ENCODE results near the gene CCDC116. TPM values are rescaled to one million over a fixed set of nuclear protein-coding genes. Genes with fewer than 3 reads are reported as not detected.

Gene CCDC116
- 0.28 TPM for polyA plus RNA-seq
- long read RNA-seq, donor 1, result 0 reads
- long read RNA-seq, donor 2, result 0 reads
- long read RNA-seq, donor 3, result 0 reads
- long read RNA-seq, donor 4, result 0 reads
- long read RNA-seq, donor 5, result 0 reads
- long read RNA-seq, donor 6, result 0 reads
- long read RNA-seq, donor 7, result 0 reads
- long read RNA-seq, donor 8, result 0 reads
- long read RNA-seq, donor 9, result 0 reads
- long read RNA-seq, donor 10, result 0 reads
- long read RNA-seq, donor 11, result 0 reads

- Histone ChIP-seq H3K4me3 (ENCODE audit: low read length) (no peak within 1 kb of the TSS), H3K27ac (ENCODE audit: low read length) (no peak within 1 kb of the TSS), H3K27me3 (ENCODE audit: control insufficient read depth, insufficient read depth, low read length) (no peaks in the 10 kb centered on the region), H3K4me1 (ENCODE audit: control insufficient read depth, insufficient read depth, low read length) (peaks cover 8% of the 10 kb centered on the region), H3K9me3 (ENCODE audit: control insufficient read depth, low read depth, low read length) (peaks cover 9% of the 10 kb centered on the region), H3K36me3 (ENCODE audit: control insufficient read depth, insufficient read depth, low read length) (peaks cover 10% of the 10 kb centered on the region)
- no CpG with 5 or more reads among the region's 27 CpGs for WGBS (ENCODE audit: insufficient coverage, low lambda C conversion rate)
- no peak for DNase-seq
Observed at GRCh38 chr22:21632237-21632895, at the start of gene CCDC116. Gene CCDC116 (plus strand): TSS chr22:21632760. CDS start chr22:21633182, 422 bp downstream.

GRCh38 chr22:21582801-21583740 lies 49.5 kb upstream of the CCDC116 start:
- WGBS (ENCODE audit: insufficient coverage, low lambda C conversion rate), result 71% methylated on average over 1 of the region's 10 CpGs
- H3K36me3 ChIP-seq (ENCODE audit: control insufficient read depth, insufficient read depth, low read length), result peaks cover 15% of the 10 kb centered on the region
- H3K27ac ChIP-seq (ENCODE audit: low read length), result no peak overlapping the region
- no peaks in the 10 kb centered on the region for H3K27me3 ChIP-seq (ENCODE audit: control insufficient read depth, insufficient read depth, low read length)
- peaks cover 16% of the 10 kb centered on the region for H3K4me1 ChIP-seq (ENCODE audit: control insufficient read depth, insufficient read depth, low read length)
- no peak overlapping the region for H3K4me3 ChIP-seq (ENCODE audit: low read length)
- no peaks in the 10 kb centered on the region for H3K9me3 ChIP-seq (ENCODE audit: control insufficient read depth, low read depth, low read length)
- DNase-seq, result no peak

GRCh38 chr22:21585389-21585788 lies 47.2 kb upstream of the CCDC116 start:
- no peak for DNase-seq
- Histone ChIP-seq H3K27ac (ENCODE audit: low read length) (no peak overlapping the region), H3K4me1 (ENCODE audit: control insufficient read depth, insufficient read depth, low read length) (no peaks in the 10 kb centered on the region), H3K27me3 (ENCODE audit: control insufficient read depth, insufficient read depth, low read length) (no peaks in the 10 kb centered on the region), H3K4me3 (ENCODE audit: low read length) (no peak overlapping the region), H3K36me3 (ENCODE audit: control insufficient read depth, insufficient read depth, low read length) (peaks cover 19% of the 10 kb centered on the region), H3K9me3 (ENCODE audit: control insufficient read depth, low read depth, low read length) (no peaks in the 10 kb centered on the region)
- WGBS (ENCODE audit: insufficient coverage, low lambda C conversion rate), result no CpG with 5 or more reads among the region's 2 CpGs

GRCh38 chr22:21587803-21588611 lies 44.6 kb upstream of the CCDC116 start:
- H3K4me1 ChIP-seq (ENCODE audit: control insufficient read depth, insufficient read depth, low read length), result no peaks in the 10 kb centered on the region
- H3K27me3 ChIP-seq (ENCODE audit: control insufficient read depth, insufficient read depth, low read length), result no peaks in the 10 kb centered on the region
- H3K9me3 ChIP-seq (ENCODE audit: control insufficient read depth, low read depth, low read length), result no peaks in the 10 kb centered on the region
- 91% methylated on average over 4 of the region's 4 CpGs for WGBS (ENCODE audit: insufficient coverage, low lambda C conversion rate)
- H3K27ac ChIP-seq (ENCODE audit: low read length), result no peak overlapping the region
- H3K36me3 ChIP-seq (ENCODE audit: control insufficient read depth, insufficient read depth, low read length), result peaks cover 32% of the 10 kb centered on the region
- no peak for DNase-seq
- no peak overlapping the region for H3K4me3 ChIP-seq (ENCODE audit: low read length)

GRCh38 chr22:21589396-21589795 lies 43.2 kb upstream of the CCDC116 start:
- DNase-seq, result no peak
- peaks cover 44% of the 10 kb centered on the region for H3K36me3 ChIP-seq (ENCODE audit: control insufficient read depth, insufficient read depth, low read length)
- no peak overlapping the region for H3K27ac ChIP-seq (ENCODE audit: low read length)
- H3K27me3 ChIP-seq (ENCODE audit: control insufficient read depth, insufficient read depth, low read length), result no peaks in the 10 kb centered on the region
- no peaks in the 10 kb centered on the region for H3K4me1 ChIP-seq (ENCODE audit: control insufficient read depth, insufficient read depth, low read length)
- WGBS (ENCODE audit: insufficient coverage, low lambda C conversion rate), result no CpG with 5 or more reads among the region's 8 CpGs
- H3K9me3 ChIP-seq (ENCODE audit: control insufficient read depth, low read depth, low read length), result no peaks in the 10 kb centered on the region
- H3K4me3 ChIP-seq (ENCODE audit: low read length), result no peak overlapping the region

GRCh38 chr22:21590809-21591641 lies 41.5 kb upstream of the CCDC116 start:
- H3K27me3 ChIP-seq (ENCODE audit: control insufficient read depth, insufficient read depth, low read length), result no peaks in the 10 kb centered on the region
- H3K9me3 ChIP-seq (ENCODE audit: control insufficient read depth, low read depth, low read length), result no peaks in the 10 kb centered on the region
- no peak for DNase-seq
- H3K4me1 ChIP-seq (ENCODE audit: control insufficient read depth, insufficient read depth, low read length), result no peaks in the 10 kb centered on the region
- H3K27ac ChIP-seq (ENCODE audit: low read length), result no peak overlapping the region
- no peak overlapping the region for H3K4me3 ChIP-seq (ENCODE audit: low read length)
- WGBS (ENCODE audit: insufficient coverage, low lambda C conversion rate), result no CpG with 5 or more reads among the region's 9 CpGs
- peaks cover 51% of the 10 kb centered on the region for H3K36me3 ChIP-seq (ENCODE audit: control insufficient read depth, insufficient read depth, low read length)

GRCh38 chr22:21591695-21592094 lies 40.9 kb upstream of the CCDC116 start:
- WGBS (ENCODE audit: insufficient coverage, low lambda C conversion rate), result no CpG with 5 or more reads among the region's 9 CpGs
- no peak overlapping the region for H3K27ac ChIP-seq (ENCODE audit: low read length)
- H3K27me3 ChIP-seq (ENCODE audit: control insufficient read depth, insufficient read depth, low read length), result no peaks in the 10 kb centered on the region
- DNase-seq, result no peak
- H3K9me3 ChIP-seq (ENCODE audit: control insufficient read depth, low read depth, low read length), result no peaks in the 10 kb centered on the region
- H3K4me3 ChIP-seq (ENCODE audit: low read length), result no peak overlapping the region
- H3K4me1 ChIP-seq (ENCODE audit: control insufficient read depth, insufficient read depth, low read length), result no peaks in the 10 kb centered on the region
- H3K36me3 ChIP-seq (ENCODE audit: control insufficient read depth, insufficient read depth, low read length), result peaks cover 55% of the 10 kb centered on the region

GRCh38 chr22:21592422-21592821 lies 40.1 kb upstream of the CCDC116 start:
- H3K4me1 ChIP-seq (ENCODE audit: control insufficient read depth, insufficient read depth, low read length), result no peaks in the 10 kb centered on the region
- H3K9me3 ChIP-seq (ENCODE audit: control insufficient read depth, low read depth, low read length), result no peaks in the 10 kb centered on the region
- no peak for DNase-seq
- WGBS (ENCODE audit: insufficient coverage, low lambda C conversion rate), result no CpG with 5 or more reads among the region's 3 CpGs
- no peaks in the 10 kb centered on the region for H3K27me3 ChIP-seq (ENCODE audit: control insufficient read depth, insufficient read depth, low read length)
- no peak overlapping the region for H3K4me3 ChIP-seq (ENCODE audit: low read length)
- H3K27ac ChIP-seq (ENCODE audit: low read length), result no peak overlapping the region
- H3K36me3 ChIP-seq (ENCODE audit: control insufficient read depth, insufficient read depth, low read length), result peaks cover 58% of the 10 kb centered on the region

GRCh38 chr22:21593406-21594232 lies 38.9 kb upstream of the CCDC116 start:
- H3K27me3 ChIP-seq (ENCODE audit: control insufficient read depth, insufficient read depth, low read length), result no peaks in the 10 kb centered on the region
- 69% methylated on average over 2 of the region's 11 CpGs for WGBS (ENCODE audit: insufficient coverage, low lambda C conversion rate)
- H3K4me1 ChIP-seq (ENCODE audit: control insufficient read depth, insufficient read depth, low read length), result no peaks in the 10 kb centered on the region
- H3K36me3 ChIP-seq (ENCODE audit: control insufficient read depth, insufficient read depth, low read length), result peaks cover 53% of the 10 kb centered on the region
- H3K4me3 ChIP-seq (ENCODE audit: low read length), result no peak overlapping the region
- H3K9me3 ChIP-seq (ENCODE audit: control insufficient read depth, low read depth, low read length), result no peaks in the 10 kb centered on the region
- DNase-seq, result no peak
- H3K27ac ChIP-seq (ENCODE audit: low read length), result no peak overlapping the region

Data from large intestine (tissue), 12 donors.